ENCODE results near the gene SERINC5. TPM values are rescaled to one million over a fixed set of nuclear protein-coding genes. Genes with fewer than 3 reads are reported as not detected.
"Not testable (repeated sequence)": the region's sequence is repeated elsewhere in the genome, so short reads cannot be mapped to it uniquely, and the experiment has no call there.

SERINC5 gene
- total RNA-seq, 4 donors from 2014 or later: 6.5 to 9.3 (median 8.8) TPM

DNA sequence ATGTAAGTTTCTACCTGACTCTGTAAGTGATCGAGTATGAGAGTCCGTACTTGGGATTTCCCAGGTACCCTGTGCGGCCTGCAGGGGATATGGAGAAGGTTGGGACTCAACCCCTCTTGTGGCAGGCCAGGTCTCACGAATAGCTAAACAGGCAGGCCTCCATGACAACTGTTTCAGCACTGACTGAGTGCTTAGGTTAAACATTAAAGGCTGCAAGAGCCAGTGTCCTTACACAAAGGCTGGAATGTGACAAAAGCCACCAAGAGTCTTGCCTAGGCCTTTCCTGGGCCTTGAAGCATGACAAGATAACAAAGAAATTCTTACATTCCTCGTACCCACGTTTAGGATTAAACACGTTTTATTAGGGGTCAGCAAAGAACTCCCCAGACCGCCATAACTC, 162.1 kb downstream of the SERINC5 start:
- Histone ChIP-seq H3K27me3 (no peaks in the 10 kb centered on the region), H3K4me1 (no peaks in the 10 kb centered on the region), H3K27ac (no peak overlapping the region), H3K36me3 (no peaks in the 10 kb centered on the region), H3K9me3 (no peaks in the 10 kb centered on the region), H3K4me3 (no peak overlapping the region)
- ATAC-seq: no peak
- 38 to 55% methylated on average over 2 to 7 of the region's 8 CpGs for WGBS, 2 donors (ENCODE audit: low coverage in 1 of 2)
- TF ChIP-seq EP300 (IDR thresholded peaks at IDR 0.05): no peak
- no peak for TF ChIP-seq POLR2A (IDR thresholded peaks at IDR 0.05)
- TF ChIP-seq, protein P1, sequence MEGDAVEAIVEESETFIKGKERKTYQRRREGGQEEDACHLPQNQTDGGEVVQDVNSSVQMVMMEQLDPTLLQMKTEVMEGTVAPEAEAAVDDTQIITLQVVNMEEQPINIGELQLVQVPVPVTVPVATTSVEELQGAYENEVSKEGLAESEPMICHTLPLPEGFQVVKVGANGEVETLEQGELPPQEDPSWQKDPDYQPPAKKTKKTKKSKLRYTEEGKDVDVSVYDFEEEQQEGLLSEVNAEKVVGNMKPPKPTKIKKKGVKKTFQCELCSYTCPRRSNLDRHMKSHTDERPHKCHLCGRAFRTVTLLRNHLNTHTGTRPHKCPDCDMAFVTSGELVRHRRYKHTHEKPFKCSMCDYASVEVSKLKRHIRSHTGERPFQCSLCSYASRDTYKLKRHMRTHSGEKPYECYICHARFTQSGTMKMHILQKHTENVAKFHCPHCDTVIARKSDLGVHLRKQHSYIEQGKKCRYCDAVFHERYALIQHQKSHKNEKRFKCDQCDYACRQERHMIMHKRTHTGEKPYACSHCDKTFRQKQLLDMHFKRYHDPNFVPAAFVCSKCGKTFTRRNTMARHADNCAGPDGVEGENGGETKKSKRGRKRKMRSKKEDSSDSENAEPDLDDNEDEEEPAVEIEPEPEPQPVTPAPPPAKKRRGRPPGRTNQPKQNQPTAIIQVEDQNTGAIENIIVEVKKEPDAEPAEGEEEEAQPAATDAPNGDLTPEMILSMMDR (IDR thresholded peaks at IDR 0.05): no peak
- no peak for TF ChIP-seq POLR2AphosphoS5 (IDR thresholded peaks at IDR 0.05)

DNA sequence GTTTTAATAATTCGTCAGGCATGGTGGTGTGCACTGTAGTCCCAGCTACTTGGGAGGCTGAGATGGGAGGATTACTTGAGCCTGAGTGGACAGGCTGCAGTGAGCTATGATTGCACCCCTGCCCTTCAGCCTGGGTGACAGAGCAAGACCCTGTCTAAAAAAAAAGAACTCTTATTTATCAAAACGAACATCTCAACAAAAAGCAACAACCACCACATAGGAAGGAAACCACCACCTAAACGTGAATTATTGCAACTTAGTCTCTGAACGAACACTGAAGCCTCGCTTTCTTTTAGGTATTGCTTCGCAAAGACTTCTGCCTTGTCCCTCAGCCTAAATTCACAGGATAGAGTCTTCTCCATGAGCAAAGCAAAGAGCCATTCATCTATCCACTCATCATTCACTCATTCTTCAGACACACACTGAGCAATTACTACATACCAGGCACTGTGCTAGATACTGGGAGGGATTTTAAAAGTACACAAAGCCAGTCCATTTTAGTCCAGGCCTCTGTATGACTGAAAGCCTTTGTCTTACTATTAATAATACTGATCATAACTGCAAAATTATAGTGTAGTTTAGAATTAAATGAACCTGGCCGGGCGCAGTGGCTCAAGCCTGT, 163.3 kb downstream of the SERINC5 start:
- no peak overlapping the region for H3K4me3 ChIP-seq
- no peaks in the 10 kb centered on the region for H3K36me3 ChIP-seq
- H3K27ac ChIP-seq: no peak overlapping the region
- WGBS, 2 donors (ENCODE audit: low coverage in 1 of 2): 77 to 87% methylated on average over 6 to 8 of the region's 8 CpGs
- no peaks in the 10 kb centered on the region for H3K27me3 ChIP-seq
- H3K4me1 ChIP-seq: no peaks in the 10 kb centered on the region
- ATAC-seq: peak; percentile 28
- no peaks in the 10 kb centered on the region for H3K9me3 ChIP-seq
- TF ChIP-seq POLR2A (IDR thresholded peaks at IDR 0.05) (no peak), EP300 (IDR thresholded peaks at IDR 0.05) (no peak), POLR2AphosphoS5 (IDR thresholded peaks at IDR 0.05) (no peak)
- TF ChIP-seq, protein P1 (IDR thresholded peaks at IDR 0.05): no peak

DNA sequence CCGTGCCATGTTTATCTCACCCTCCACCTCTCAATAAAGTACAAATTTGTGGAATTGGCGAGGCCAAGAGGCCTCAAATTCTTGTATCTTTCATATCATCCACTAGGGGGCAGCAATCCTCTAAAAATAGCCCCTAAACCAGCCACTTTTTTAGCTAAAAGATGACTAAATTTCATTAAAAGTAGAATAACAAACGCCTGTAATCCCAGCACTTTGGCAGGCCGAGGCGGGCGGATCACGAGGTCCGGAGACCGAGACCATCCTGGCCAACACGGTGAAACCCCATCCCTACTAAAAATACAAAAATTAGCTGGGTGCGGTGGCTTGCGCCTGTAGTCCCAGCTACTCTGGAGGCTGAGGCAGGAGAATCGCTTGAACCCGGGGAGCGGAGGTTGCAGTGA, 164.1 kb downstream of the SERINC5 start:
- not testable (repeated sequence) for H3K4me1 ChIP-seq, H3K27me3 ChIP-seq, H3K27ac ChIP-seq, H3K9me3 ChIP-seq, H3K4me3 ChIP-seq, H3K36me3 ChIP-seq
- WGBS, 2 donors (ENCODE audit: low coverage in 1 of 2): 6 to 11% methylated on average over 5 to 6 of the region's 15 CpGs
- TF ChIP-seq, protein P1 (IDR thresholded peaks at IDR 0.05): peak; percentile 79 to 88 (median 82)
- peak; percentile 68 for ATAC-seq

DNA sequence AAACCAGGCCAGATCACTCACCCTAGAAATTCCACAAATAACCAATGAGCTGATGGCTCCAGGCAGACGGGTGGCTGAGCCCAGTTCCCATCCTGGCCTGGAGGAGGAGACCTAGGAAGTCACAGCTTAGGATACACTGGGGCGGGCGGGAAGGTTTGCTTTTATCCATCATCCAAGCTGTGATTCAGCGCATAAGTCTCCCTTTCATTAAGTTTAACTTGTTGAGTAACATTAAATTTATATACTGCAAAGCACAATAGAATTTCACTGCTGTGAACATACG, 165.0 kb downstream of the SERINC5 start:
- Histone ChIP-seq H3K9me3 (no peaks in the 10 kb centered on the region), H3K27me3 (no peaks in the 10 kb centered on the region), H3K36me3 (no peaks in the 10 kb centered on the region), H3K27ac (no peak overlapping the region), H3K4me1 (no peaks in the 10 kb centered on the region), H3K4me3 (no peak overlapping the region)
- whole genome bisulfite sequencing, 2 donors (ENCODE audit: low coverage in 1 of 2): 100% methylated on average over 2 to 4 of the region's 5 CpGs
- ATAC-seq: no peak
- TF ChIP-seq, protein P1 (IDR thresholded peaks at IDR 0.05): no peak
- TF ChIP-seq EP300 (IDR thresholded peaks at IDR 0.05) (no peak), POLR2AphosphoS5 (IDR thresholded peaks at IDR 0.05) (no peak), POLR2A (IDR thresholded peaks at IDR 0.05) (no peak)

DNA sequence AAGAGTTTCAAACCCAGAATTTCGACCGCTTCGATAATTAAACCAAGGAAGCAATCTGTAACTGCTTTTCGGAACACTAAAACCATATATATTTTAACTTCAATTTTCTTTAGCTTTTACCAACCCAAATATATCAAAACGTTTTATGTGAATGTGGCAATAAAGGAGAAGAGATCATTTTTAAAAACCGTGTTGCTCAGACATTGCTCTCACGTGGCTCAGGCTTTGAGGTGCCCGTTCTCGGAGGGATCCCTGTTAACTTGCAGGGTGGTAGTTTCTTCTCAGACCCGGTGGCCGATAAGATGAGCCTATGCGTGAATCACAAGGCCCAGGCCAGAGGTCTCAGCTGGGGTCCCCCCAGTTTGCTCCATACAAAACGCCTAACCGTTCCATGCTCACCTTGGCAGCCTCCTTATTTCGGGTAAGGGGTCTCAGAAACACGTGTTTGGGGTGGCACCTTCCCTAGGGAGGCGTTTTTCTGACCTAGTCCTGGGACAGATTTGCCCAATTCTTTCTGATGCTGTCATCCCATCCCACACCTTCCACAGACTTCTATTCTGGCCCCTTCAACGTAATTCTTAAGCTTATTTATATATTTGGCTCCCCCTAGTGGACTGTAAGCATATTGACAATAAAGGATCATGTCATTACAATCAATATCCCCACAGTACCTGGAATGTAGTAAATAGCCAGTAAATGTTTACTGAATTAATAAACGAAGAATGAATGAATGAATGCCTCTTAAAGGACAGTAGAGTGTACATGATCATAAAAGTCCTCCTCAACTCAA, 172.6 kb downstream of the SERINC5 start:
- TF ChIP-seq, protein P1 (IDR thresholded peaks at IDR 0.05): peak; percentile 66 to 77 (median 74)
- TF ChIP-seq POLR2AphosphoS5 (IDR thresholded peaks at IDR 0.05): no peak
- Histone ChIP-seq H3K9me3 (no peaks in the 10 kb centered on the region), H3K27ac (peak overlapping the region in 3 of 4 donors; percentile 55 to 74 (median 66)), H3K4me1 (peaks cover 0 to 14% (median 0%) of the 10 kb centered on the region in 3 donors), H3K27me3 (no peaks in the 10 kb centered on the region), H3K4me3 (peak overlapping the region; percentile 35 to 37), H3K36me3 (no peaks in the 10 kb centered on the region)
- WGBS, 2 donors (ENCODE audit: low coverage in 1 of 2): 23 to 36% methylated on average over 11 to 19 of the region's 19 CpGs
- ATAC-seq: peak; percentile 85

Measured in gastroesophageal sphincter (tissue), 4 donors.